ENCODE measurements around the gene ZNF786. TPM values are rescaled to one million over a fixed set of nuclear protein-coding genes. Genes with fewer than 3 reads are reported as not detected.

ZNF786 gene
- total RNA-seq, 1 experiment from 2014 or later, result 10.1 TPM

DNA sequence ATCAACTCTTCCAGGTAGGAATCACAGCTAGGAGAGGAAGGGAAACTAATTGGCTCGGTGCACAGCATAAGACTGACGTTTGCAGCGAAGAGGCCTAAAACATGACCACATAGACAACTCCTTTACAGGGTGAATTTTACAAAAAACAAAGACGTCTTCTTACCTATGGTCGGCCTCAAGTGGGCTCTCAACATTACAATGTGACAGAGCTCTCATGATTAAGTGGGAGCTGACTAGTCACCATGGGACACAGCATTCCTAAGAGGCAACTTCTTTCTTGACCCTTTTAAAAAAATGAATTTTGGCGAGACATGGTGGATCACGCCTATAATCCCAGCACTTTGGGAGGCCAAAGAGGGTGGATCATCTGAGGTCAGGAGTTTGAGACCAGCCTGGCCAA is 66.9 kb downstream of the ZNF786 start:
- intact Hi-C loops (cut with micrococcal nuclease; ENCODE audit: unreplicated experiment), result no loop called here
- no peaks in the 10 kb centered on the region for H3K9me3 ChIP-seq (ENCODE audit: control insufficient read depth, insufficient read depth, low read depth, low read length)
- H3K36me3 ChIP-seq (ENCODE audit: control insufficient read depth, insufficient read depth, low read length), result no peaks in the 10 kb centered on the region
- in situ Hi-C loops (cut with HindIII; ENCODE audit: low pct_unique_long_range_greater_than_20kb, low sequenced_read_pairs), result no loop called here
- H3K4me3 ChIP-seq (ENCODE audit: low read depth in 2 of 2, low read length in 2 of 2), result no peak overlapping the region
- DNase-seq (ENCODE audit: low read depth, low spot score) (no peak), ATAC-seq (no peak)
- ChIA-PET CTCF (no interaction called here), POLR2A (no interaction called here)
- no peak for TF ChIP-seq REST (IDR thresholded peaks at IDR 0.05; ENCODE audit: insufficient read depth in 1 of 2, low read depth in 2 of 2, low read length in 1 of 2)
- TF ChIP-seq SIN3A (IDR thresholded peaks at IDR 0.05; ENCODE audit: borderline replicate concordance, insufficient read depth, low read depth, low read length), result no peak
- TF ChIP-seq, protein P1, sequence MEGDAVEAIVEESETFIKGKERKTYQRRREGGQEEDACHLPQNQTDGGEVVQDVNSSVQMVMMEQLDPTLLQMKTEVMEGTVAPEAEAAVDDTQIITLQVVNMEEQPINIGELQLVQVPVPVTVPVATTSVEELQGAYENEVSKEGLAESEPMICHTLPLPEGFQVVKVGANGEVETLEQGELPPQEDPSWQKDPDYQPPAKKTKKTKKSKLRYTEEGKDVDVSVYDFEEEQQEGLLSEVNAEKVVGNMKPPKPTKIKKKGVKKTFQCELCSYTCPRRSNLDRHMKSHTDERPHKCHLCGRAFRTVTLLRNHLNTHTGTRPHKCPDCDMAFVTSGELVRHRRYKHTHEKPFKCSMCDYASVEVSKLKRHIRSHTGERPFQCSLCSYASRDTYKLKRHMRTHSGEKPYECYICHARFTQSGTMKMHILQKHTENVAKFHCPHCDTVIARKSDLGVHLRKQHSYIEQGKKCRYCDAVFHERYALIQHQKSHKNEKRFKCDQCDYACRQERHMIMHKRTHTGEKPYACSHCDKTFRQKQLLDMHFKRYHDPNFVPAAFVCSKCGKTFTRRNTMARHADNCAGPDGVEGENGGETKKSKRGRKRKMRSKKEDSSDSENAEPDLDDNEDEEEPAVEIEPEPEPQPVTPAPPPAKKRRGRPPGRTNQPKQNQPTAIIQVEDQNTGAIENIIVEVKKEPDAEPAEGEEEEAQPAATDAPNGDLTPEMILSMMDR (IDR thresholded peaks at IDR 0.05), result no peak
- TF ChIP-seq POLR2AphosphoS5 (IDR thresholded peaks at IDR 0.05; ENCODE audit: low read depth, low read length), result no peak
- no peak for TF ChIP-seq TCF7L2 (IDR thresholded peaks at IDR 0.05; ENCODE audit: low read depth, low read length)
- no TSS peak for BruUV-seq (replicated peaks)
- H3K27me3 ChIP-seq (ENCODE audit: control insufficient read depth, insufficient read depth, low read length), result no peaks in the 10 kb centered on the region
- H3K27ac ChIP-seq (ENCODE audit: low read length), result no peak overlapping the region
- peaks cover 14% of the 10 kb centered on the region; the same call in 1 of the 2 replicates for H3K4me1 ChIP-seq (ENCODE audit: control insufficient read depth, insufficient read depth, low read length)

DNA sequence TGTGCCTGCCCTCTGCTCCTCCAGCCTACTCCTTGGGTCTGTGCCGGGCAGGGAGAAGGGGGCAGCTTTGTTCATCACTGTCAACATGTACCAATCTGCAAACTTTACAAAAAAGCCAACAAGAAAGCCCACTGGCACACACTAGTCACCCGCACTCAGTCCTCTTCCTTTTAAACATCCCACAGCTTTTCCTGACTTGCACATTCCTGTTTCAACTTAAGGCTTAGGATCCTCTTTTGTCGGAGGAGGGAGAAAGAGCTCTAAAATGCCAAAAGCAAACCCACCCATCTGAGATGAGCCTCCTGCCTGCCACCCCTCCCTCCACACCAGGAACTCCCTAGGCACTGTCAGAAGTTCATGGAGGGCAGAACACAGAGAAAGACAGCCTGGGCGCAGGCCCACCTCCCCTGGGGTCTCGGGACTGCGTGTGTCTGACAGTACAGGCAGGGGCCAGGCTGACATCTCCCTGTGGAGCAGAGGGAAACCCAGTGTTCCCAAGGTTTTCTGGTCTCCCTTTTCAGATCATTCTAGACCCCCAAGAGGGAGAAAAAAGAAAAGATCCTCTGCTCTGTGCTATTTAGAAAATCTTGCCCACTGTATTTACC is 67.7 kb downstream of the ZNF786 start:
- in situ Hi-C loops (cut with HindIII; ENCODE audit: low pct_unique_long_range_greater_than_20kb, low sequenced_read_pairs), result no loop called here
- Histone ChIP-seq H3K27me3 (ENCODE audit: control insufficient read depth, insufficient read depth, low read length) (no peaks in the 10 kb centered on the region), H3K27ac (ENCODE audit: low read length) (no peak overlapping the region), H3K9me3 (ENCODE audit: control insufficient read depth, insufficient read depth, low read depth, low read length) (no peaks in the 10 kb centered on the region), H3K4me1 (ENCODE audit: control insufficient read depth, insufficient read depth, low read length) (peaks cover 14% of the 10 kb centered on the region; the same call in 1 of the 2 replicates), H3K4me3 (ENCODE audit: low read depth in 2 of 2, low read length in 2 of 2) (no peak overlapping the region), H3K36me3 (ENCODE audit: control insufficient read depth, insufficient read depth, low read length) (no peaks in the 10 kb centered on the region)
- DNase-seq (ENCODE audit: low read depth, low spot score) (no peak), ATAC-seq (no peak)
- ChIA-PET POLR2A (no interaction called here), CTCF (no interaction called here)
- no TSS peak for BruUV-seq (replicated peaks)
- TF ChIP-seq TCF7L2 (IDR thresholded peaks at IDR 0.05; ENCODE audit: low read depth, low read length) (no peak), SIN3A (IDR thresholded peaks at IDR 0.05; ENCODE audit: borderline replicate concordance, insufficient read depth, low read depth, low read length) (no peak), REST (IDR thresholded peaks at IDR 0.05; ENCODE audit: insufficient read depth in 1 of 2, low read depth in 2 of 2, low read length in 1 of 2) (no peak), POLR2AphosphoS5 (IDR thresholded peaks at IDR 0.05; ENCODE audit: low read depth, low read length) (no peak)
- TF ChIP-seq, protein P1 (IDR thresholded peaks at IDR 0.05), result no peak
- intact Hi-C loops (cut with micrococcal nuclease; ENCODE audit: unreplicated experiment), result no loop called here
